ENCODE results near the gene SLC34A3. TPM values are rescaled to one million over a fixed set of nuclear protein-coding genes. Genes with fewer than 3 reads are reported as not detected.

Gene SLC34A3
- total and polyA plus RNA-seq, 2 donors (not counting 1 experiment from before 2014, with no cell fraction given) = not detected

DNA sequence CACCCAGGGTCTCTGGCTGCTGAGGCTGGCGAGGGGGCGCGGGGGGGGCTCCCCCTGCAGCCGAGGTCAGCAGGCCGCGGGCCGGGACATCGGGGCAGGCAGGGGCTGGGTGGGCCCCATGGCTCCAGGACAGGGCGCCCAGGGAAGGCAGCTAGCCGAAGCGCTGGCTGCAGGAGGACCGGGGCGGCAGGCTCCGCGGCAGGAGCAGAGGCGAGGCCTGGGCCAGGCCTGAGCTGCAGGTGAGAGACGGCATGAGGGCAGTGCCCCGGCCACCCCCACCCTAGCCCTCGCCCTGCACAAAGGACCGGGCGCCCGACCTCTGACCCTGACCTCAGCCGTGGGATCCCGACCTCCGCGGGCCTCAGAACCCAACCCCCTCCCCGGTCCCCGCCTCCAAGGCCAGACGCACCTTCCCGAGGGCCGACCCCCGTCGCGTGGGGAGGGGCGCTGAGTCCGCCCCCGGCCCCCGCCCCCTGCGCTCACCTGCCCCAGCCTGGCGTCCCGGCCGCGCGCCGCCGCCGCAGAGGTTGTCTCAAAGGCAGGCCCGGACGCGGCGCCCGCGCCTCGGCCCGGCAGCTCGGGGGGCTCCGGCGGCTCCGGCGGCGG lies 9.1 kb upstream of the SLC34A3 start:
- Histone ChIP-seq H3K4me1 (ENCODE audit: control insufficient read depth in 2 of 2, insufficient read depth in 2 of 2, low read length in 2 of 2) (peaks cover 9 to 25% of the 10 kb centered on the region in 2 donors), H3K36me3 (replicated peaks in 1 of 2; ENCODE audit: control extremely low read depth in 1 of 2, control insufficient read depth in 1 of 2, extremely low read depth in 1 of 2, insufficient read depth in 2 of 2, low read length in 1 of 2) (no peaks in the 10 kb centered on the region), H3K27ac (ENCODE audit: low read length in 2 of 2) (no peak overlapping the region), H4K20me1 (ENCODE audit: control insufficient read depth, insufficient read depth, low read length, poor library complexity, severe bottlenecking) (no peaks in the 10 kb centered on the region), H3K4me3 (ENCODE audit: control extremely low read depth in 1 of 5, extremely low read depth in 1 of 5, insufficient read depth in 1 of 5, low read depth in 2 of 5, low read length in 4 of 5) (peak overlapping the region in 3 of 5 experiments; percentile 11 to 21 (median 14)), H3K9ac (ENCODE audit: low read length) (peak overlapping the region; percentile 42), H2AFZ (ENCODE audit: insufficient read depth, low read depth, low read length, poor library complexity, severe bottlenecking) (peak overlapping the region; percentile 58), H3K79me2 (ENCODE audit: control insufficient read depth, insufficient read depth, low read length) (no peaks in the 10 kb centered on the region), H3K9me3 (ENCODE audit: control extremely low read depth in 1 of 3, control insufficient read depth in 2 of 3, insufficient read depth in 1 of 3, low read length in 2 of 3) (no peaks in the 10 kb centered on the region), H3K4me2 (replicated peaks; ENCODE audit: low read depth, low read length, poor library complexity, severe bottlenecking) (peak overlapping the region; percentile 95), H3K27me3 (replicated peaks in 1 of 4; ENCODE audit: control extremely low read depth in 1 of 4, control insufficient read depth in 3 of 4, insufficient read depth in 4 of 4, low read length in 3 of 4) (peaks cover 0 to 2% (median 0%) of the 10 kb centered on the region in 4 experiments)
- ChIA-PET CTCF (interaction anchor here (2.1 to 7.0 kb wide), 2 partner anchors 17 to 103 kb away, joined by 9 to 76 read pairs; partner anchors contain the start of gene TUBB4B), POLR2A (interaction anchor here (2.7 kb wide), 1 partner anchor 16 kb away, joined by 10 read pairs; the partner anchor contains the start of genes NDOR1 and TMEM203)
- intact Hi-C loops (cut with micrococcal nuclease) = loop anchor here (5.0 kb wide), 1 partner anchor 386 kb away; the partner anchor contains the start of gene ARRDC1
- peaks cover 12% of the 10 kb centered on the region for H3K4me1 Mint-ChIP-seq
- WGBS (ENCODE audit: insufficient coverage) = 11% methylated on average over 61 of the region's 61 CpGs
- no peak overlapping the region for H3K27ac Mint-ChIP-seq
- H3K27me3 Mint-ChIP-seq = no peaks in the 10 kb centered on the region
- no peak for ATAC-seq (ENCODE audit: low read depth)
- TF ChIP-seq, protein P1, sequence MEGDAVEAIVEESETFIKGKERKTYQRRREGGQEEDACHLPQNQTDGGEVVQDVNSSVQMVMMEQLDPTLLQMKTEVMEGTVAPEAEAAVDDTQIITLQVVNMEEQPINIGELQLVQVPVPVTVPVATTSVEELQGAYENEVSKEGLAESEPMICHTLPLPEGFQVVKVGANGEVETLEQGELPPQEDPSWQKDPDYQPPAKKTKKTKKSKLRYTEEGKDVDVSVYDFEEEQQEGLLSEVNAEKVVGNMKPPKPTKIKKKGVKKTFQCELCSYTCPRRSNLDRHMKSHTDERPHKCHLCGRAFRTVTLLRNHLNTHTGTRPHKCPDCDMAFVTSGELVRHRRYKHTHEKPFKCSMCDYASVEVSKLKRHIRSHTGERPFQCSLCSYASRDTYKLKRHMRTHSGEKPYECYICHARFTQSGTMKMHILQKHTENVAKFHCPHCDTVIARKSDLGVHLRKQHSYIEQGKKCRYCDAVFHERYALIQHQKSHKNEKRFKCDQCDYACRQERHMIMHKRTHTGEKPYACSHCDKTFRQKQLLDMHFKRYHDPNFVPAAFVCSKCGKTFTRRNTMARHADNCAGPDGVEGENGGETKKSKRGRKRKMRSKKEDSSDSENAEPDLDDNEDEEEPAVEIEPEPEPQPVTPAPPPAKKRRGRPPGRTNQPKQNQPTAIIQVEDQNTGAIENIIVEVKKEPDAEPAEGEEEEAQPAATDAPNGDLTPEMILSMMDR (IDR thresholded peaks at IDR 0.05) = no peak
- TF ChIP-seq EZH2 (IDR thresholded peaks at IDR 0.05; ENCODE audit: borderline replicate concordance, insufficient read depth, low read depth, low read length, poor library complexity, severe bottlenecking) = no peak
- no peaks in the 10 kb centered on the region for H3K9me3 Mint-ChIP-seq (ENCODE audit: insufficient read depth)
- DNase-seq = peak; percentile 33
- H3K4me3 Mint-ChIP-seq = peak overlapping the region; percentile 32

Data from B cell (primary cell).